Spleen (tissue), 11 donors: ENCODE results near the gene FHIT. TPM values are rescaled to one million over a fixed set of nuclear protein-coding genes. Genes with fewer than 3 reads are reported as not detected.

Experiments
- DNase-seq: peaks from one replicate; pipeline ENCODE4 v3.0.0-alpha.2; 2020
- H3K27ac ChIP-seq, 8 donors: fragments of 200-600 bp; sonication (generic) in 7 of 8; 1 replicate in 4 of 8; 2 replicates in 4 of 8; pipeline versions ENCODE4 v1.5.0 to v1.8.0; 2016 to 2021; ENCODE audit warnings: inconsistent platforms in 4 of 8, mild to moderate bottlenecking in 4 of 8, moderate library complexity in 1 of 8
- H3K27me3 ChIP-seq, 7 donors: fragments of 200-600 bp; sonication (generic) in 6 of 7; replicated peaks in 1 of 7; 1 replicate in 4 of 7; 2 replicates in 3 of 7; pipeline versions ENCODE4 v1.5.0 to v1.8.0; 2016 to 2021; ENCODE audit warnings: inconsistent platforms in 3 of 7, mild to moderate bottlenecking in 1 of 7
- H3K36me3 ChIP-seq, 6 donors: fragments of 200-600 bp; sonication (generic) in 5 of 6; 1 replicate in 4 of 6; 2 replicates in 2 of 6; pipeline versions ENCODE4 v1.5.0 to v1.8.0; 2016 to 2021; ENCODE audit warnings: inconsistent platforms in 2 of 6
- H3K4me1 ChIP-seq, 6 donors: fragments of 200-600 bp; sonication (generic) in 5 of 6; 1 replicate in 3 of 6; 2 replicates in 3 of 6; pipeline versions ENCODE4 v1.5.0 to v1.8.0; 2016 to 2021; ENCODE audit warnings: inconsistent platforms in 3 of 6
- H3K4me3 ChIP-seq, 8 donors: fragments of 200-600 bp; sonication (generic) in 7 of 8; 1 replicate in 4 of 8; 2 replicates in 4 of 8; pipeline versions ENCODE4 v1.5.0 to v1.8.0; 2016 to 2021; ENCODE audit warnings: inconsistent platforms in 4 of 8, mild to moderate bottlenecking in 4 of 8, moderate library complexity in 2 of 8
- H3K9me3 ChIP-seq, 8 donors: fragments of 200-600 bp; sonication (generic) in 7 of 8; 1 replicate in 4 of 8; 2 replicates in 4 of 8; pipeline versions ENCODE4 v1.5.0 to v1.8.0; 2016 to 2021; ENCODE audit warnings: inconsistent platforms in 4 of 8
- CTCF ChIP-seq, 11 experiments: fragments of 200-600 bp in 7 of 11; fragments of 450-650 bp in 4 of 11; sonication (generic) in 4 of 11; IDR thresholded peaks in 8 of 11; conservative IDR thresholded peaks in 3 of 11; 1 replicate in 7 of 11; 2 replicates in 4 of 11; pipeline versions ENCODE4 v1.4.0 to v1.8.0; 2016 to 2021; ENCODE audit warnings: antibody characterized with exemption in 11 of 11, inconsistent platforms in 4 of 11, mild to moderate bottlenecking in 1 of 11
- POLR2A ChIP-seq, 3 donors: fragments of 450-650 bp; IDR thresholded peaks; one replicate each; pipeline ENCODE4 v1.5.1; 2017; ENCODE audit warnings: antibody characterized with exemption in 3 of 3, mild to moderate bottlenecking in 1 of 3
- POLR2AphosphoS5 ChIP-seq, 3 donors: sonication (generic); formaldehyde crosslinking; IDR thresholded peaks; one replicate each; pipeline ENCODE4 v1.5.1; 2017; ENCODE audit warnings: antibody characterized with exemption in 3 of 3
- WGBS, 5 donors: extraction: QIAGEN DNeasy Blood & Tissue Kit in 3 of 5; methylation state at CpG; one replicate each; pipeline versions ENCODE4 v1.1.5 to v1.1.7; 2013 to 2018; 5-methylcytosine and 5-hydroxymethylcytosine counted together
- intact Hi-C: fragments of 100-400 bp; cut with DNase I; formaldehyde crosslinking; loops from one replicate; pipeline ENCODE4 v1.15.0; 2023; ENCODE audit warnings: low total_unique reads
- polyA plus RNA-seq, 3 donors: library from polyadenylated mRNA; stranded (reverse); fragments of 200-250 nt; gene quantifications; one replicate each; pipeline ENCODE4 v1.2.1, GENCODE V29; 2013
- total RNA-seq, 7 donors: library from RNA; depleted of rRNA in 3 of 7; stranded (reverse); fragments of >200 nt in 3 of 7; fragmentation: NEBNext Ultra II Directional in 4 of 7; extraction: Animal tissue kit (Norgen Biotek cat#: 25700) in 4 of 7; gene quantifications; one replicate each; pipeline versions ENCODE4 v1.1.0 to v1.2.1, GENCODE V29; 2016 to 2021
- donor health status: healthy with polysubstance abuse.
- donor health status: DM: no; HTN: no; CAD: no; lungs with moderate emphysema.
- donor health status: DM: no; HTN: no; CAD: no.
- donor health status: Bipolar disorder and iron deficiency.
- donor health status: healthy.
- donor health status: DM: no; HTN: no; CAD: no.
- donor health status: DM: yes; HTN: yes; CAD: no.

FHIT gene
- total and polyA plus RNA-seq, 10 donors = 4.1 to 23.1 (median 12.2) TPM

- no peak for DNase-seq
- TF ChIP-seq CTCF (IDR thresholded peaks at IDR 0.05 in 8 of 11, conservative IDR thresholded peaks at IDR 0.05 in 3 of 11) (no peak), POLR2AphosphoS5 (IDR thresholded peaks at IDR 0.05) (no peak), POLR2A (IDR thresholded peaks at IDR 0.05) (no peak)
- Histone ChIP-seq H3K4me1 (peaks cover 0 to 7% (median 0%) of the 10 kb centered on the region in 6 donors), H3K4me3 (no peak overlapping the region), H3K27me3 (no peaks in the 10 kb centered on the region), H3K36me3 (no peaks in the 10 kb centered on the region), H3K27ac (no peak overlapping the region), H3K9me3 (no peaks in the 10 kb centered on the region)
- WGBS, 5 donors = 42 to 65% (median 44%) methylated on average over 5 of the region's 5 CpGs
- intact Hi-C loops = no loop called here
Observed at GRCh38 chr3:60325610-60326170, 925.6 kb downstream of the FHIT start.

- WGBS, 5 donors = 77 to 89% (median 82%) methylated on average over 3 of the region's 3 CpGs
Observed at GRCh38 chr3:60323651-60324050, 927.6 kb downstream of the FHIT start.

GRCh38 chr3:60323180-60323579, 928.1 kb downstream of the FHIT start:
- WGBS, 5 donors = 84 to 92% (median 89%) methylated on average over 7 of the region's 7 CpGs
- no peaks in the 10 kb centered on the region for H3K36me3 ChIP-seq
- DNase-seq = no peak
- no peaks in the 10 kb centered on the region for H3K9me3 ChIP-seq
- TF ChIP-seq POLR2AphosphoS5 (IDR thresholded peaks at IDR 0.05) = no peak
- TF ChIP-seq POLR2A (IDR thresholded peaks at IDR 0.05) = no peak
- no peak for TF ChIP-seq CTCF (IDR thresholded peaks at IDR 0.05 in 8 of 11, conservative IDR thresholded peaks at IDR 0.05 in 3 of 11)
- H3K27ac ChIP-seq = no peak overlapping the region
- H3K4me1 ChIP-seq = peaks cover 0 to 7% (median 0%) of the 10 kb centered on the region in 6 donors
- intact Hi-C loops = no loop called here
- no peaks in the 10 kb centered on the region for H3K27me3 ChIP-seq
- H3K4me3 ChIP-seq = no peak overlapping the region

More at GRCh38 chr3:60323651-60324050, 927.6 kb downstream of the FHIT start:
- intact Hi-C loops = no loop called here
- TF ChIP-seq CTCF (IDR thresholded peaks at IDR 0.05 in 8 of 11, conservative IDR thresholded peaks at IDR 0.05 in 3 of 11) (no peak), POLR2AphosphoS5 (IDR thresholded peaks at IDR 0.05) (no peak), POLR2A (IDR thresholded peaks at IDR 0.05) (no peak)
- no peak overlapping the region for H3K4me3 ChIP-seq
- DNase-seq = no peak
- peaks cover 0 to 7% (median 0%) of the 10 kb centered on the region in 6 donors for H3K4me1 ChIP-seq
- H3K27ac ChIP-seq = no peak overlapping the region
- no peaks in the 10 kb centered on the region for H3K9me3 ChIP-seq
- no peaks in the 10 kb centered on the region for H3K27me3 ChIP-seq
- no peaks in the 10 kb centered on the region for H3K36me3 ChIP-seq

GRCh38 chr3:60322298-60322856, 928.9 kb downstream of the FHIT start:
- intact Hi-C loops = no loop called here
- H3K27me3 ChIP-seq = no peaks in the 10 kb centered on the region
- WGBS, 5 donors = 68 to 88% (median 80%) methylated on average over 4 of the region's 4 CpGs
- H3K9me3 ChIP-seq = no peaks in the 10 kb centered on the region
- no peak overlapping the region for H3K27ac ChIP-seq
- H3K4me1 ChIP-seq = peaks cover 0 to 7% (median 0%) of the 10 kb centered on the region in 6 donors
- no peak for TF ChIP-seq POLR2AphosphoS5 (IDR thresholded peaks at IDR 0.05)
- no peak for TF ChIP-seq POLR2A (IDR thresholded peaks at IDR 0.05)
- no peak for TF ChIP-seq CTCF (IDR thresholded peaks at IDR 0.05 in 8 of 11, conservative IDR thresholded peaks at IDR 0.05 in 3 of 11)
- DNase-seq = no peak
- H3K36me3 ChIP-seq = no peaks in the 10 kb centered on the region
- H3K4me3 ChIP-seq = no peak overlapping the region
